ENCODE results near the gene TBC1D2. TPM values are rescaled to one million over a fixed set of nuclear protein-coding genes. Genes with fewer than 3 reads are reported as not detected.
A peak's percentile ranks its signal among the peaks of the same experiment; 100 is the strongest.

Gene TBC1D2
- total and polyA plus RNA-seq, 2 of the 13 experiments (the other 11 are each of a cell fraction or from before 2014, with no cell fraction given): 2.0 to 2.8 TPM

DNA sequence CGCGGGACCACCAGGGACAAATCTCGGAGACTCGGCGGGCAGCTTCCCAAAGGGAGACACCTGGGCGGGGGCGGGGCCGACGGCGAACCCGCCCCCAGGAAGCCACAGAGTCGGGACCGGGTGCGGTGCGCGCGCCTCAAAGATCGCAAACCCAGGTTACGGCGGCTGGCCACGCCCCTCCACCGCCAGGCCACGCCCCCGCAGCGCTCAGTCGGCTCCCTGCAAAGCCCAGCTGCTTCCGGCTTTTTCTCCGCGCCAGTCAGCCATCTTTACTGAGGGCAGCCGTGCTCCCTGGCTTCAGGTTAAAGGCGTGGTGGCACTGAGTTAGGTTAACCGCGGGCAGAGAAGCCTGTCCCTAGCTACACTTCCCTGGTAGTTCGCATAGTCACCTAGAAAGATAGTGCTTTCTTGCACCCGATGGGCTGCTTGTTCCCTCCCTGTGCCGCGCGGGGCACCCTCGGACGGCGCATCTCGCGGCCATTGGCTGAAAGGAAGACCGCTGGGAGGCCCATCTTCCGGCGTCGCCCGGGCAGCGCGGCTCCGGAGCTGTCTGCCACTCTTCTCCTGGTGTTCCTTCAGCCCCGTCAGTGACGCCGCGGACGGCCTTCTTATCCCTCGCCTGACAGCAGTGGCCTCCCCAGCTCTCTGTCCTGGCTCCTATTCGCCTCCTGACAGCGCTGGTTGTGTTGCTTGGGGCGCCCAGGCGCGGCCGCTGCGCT is at the start of gene TBC1D2 (continued):
- TF ChIP-seq, protein P1, sequence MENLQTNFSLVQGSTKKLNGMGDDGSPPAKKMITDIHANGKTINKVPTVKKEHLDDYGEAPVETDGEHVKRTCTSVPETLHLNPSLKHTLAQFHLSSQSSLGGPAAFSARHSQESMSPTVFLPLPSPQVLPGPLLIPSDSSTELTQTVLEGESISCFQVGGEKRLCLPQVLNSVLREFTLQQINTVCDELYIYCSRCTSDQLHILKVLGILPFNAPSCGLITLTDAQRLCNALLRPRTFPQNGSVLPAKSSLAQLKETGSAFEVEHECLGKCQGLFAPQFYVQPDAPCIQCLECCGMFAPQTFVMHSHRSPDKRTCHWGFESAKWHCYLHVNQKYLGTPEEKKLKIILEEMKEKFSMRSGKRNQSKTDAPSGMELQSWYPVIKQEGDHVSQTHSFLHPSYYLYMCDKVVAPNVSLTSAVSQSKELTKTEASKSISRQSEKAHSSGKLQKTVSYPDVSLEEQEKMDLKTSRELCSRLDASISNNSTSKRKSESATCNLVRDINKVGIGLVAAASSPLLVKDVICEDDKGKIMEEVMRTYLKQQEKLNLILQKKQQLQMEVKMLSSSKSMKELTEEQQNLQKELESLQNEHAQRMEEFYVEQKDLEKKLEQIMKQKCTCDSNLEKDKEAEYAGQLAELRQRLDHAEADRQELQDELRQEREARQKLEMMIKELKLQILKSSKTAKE (CRISPR knock-in tag; IDR thresholded peaks at IDR 0.05; ENCODE audit: borderline replicate concordance): no peak
- TF ChIP-seq CREB1 (IDR thresholded peaks at IDR 0.05) (peak; percentile 2; the same call in 1 of the 2 replicates), CREB1 (CRISPR knock-in tag; IDR thresholded peaks at IDR 0.05) (peak; percentile 68), ETV5 (CRISPR knock-in tag; IDR thresholded peaks at IDR 0.05; ENCODE audit: borderline replicate concordance) (peak; percentile 86), ZNF224 (CRISPR knock-in tag; IDR thresholded peaks at IDR 0.05) (peak; percentile 52; the same call in 1 of the 2 replicates), ZNF713 (CRISPR knock-in tag; IDR thresholded peaks at IDR 0.05) (no peak; the same call in 1 of the 2 replicates), SMYD3 (CRISPR knock-in tag; IDR thresholded peaks at IDR 0.05) (0 out of 2 replicates have a peak, but pooled peaks have one; percentile 17), CBX1 (IDR thresholded peaks at IDR 0.05; ENCODE audit: low read depth) (no peak), CENPT (CRISPR knock-in tag; IDR thresholded peaks at IDR 0.05; ENCODE audit: low read depth) (no peak), MTF1 (CRISPR knock-in tag; IDR thresholded peaks at IDR 0.05) (no peak; the same call in 1 of the 2 replicates), ISL2 (CRISPR knock-in tag; IDR thresholded peaks at IDR 0.05) (peak; percentile 32; the same call in 1 of the 2 replicates), NFYB (CRISPR knock-in tag; IDR thresholded peaks at IDR 0.05) (peak; percentile 92), EP300 (IDR thresholded peaks at IDR 0.05; ENCODE audit: low read depth in 2 of 2, low read length in 2 of 2) (peak in 1 of 2 experiments; percentile 11; a peak in 1 of 4 replicates), EP300 (CRISPR knock-in tag; IDR thresholded peaks at IDR 0.05; ENCODE audit: borderline replicate concordance) (no peak), ZNF552 (CRISPR knock-in tag; IDR thresholded peaks at IDR 0.05; ENCODE audit: borderline replicate concordance) (no peak), SMAD3 (CRISPR knock-in tag; IDR thresholded peaks at IDR 0.05) (no peak; the same call in 1 of the 2 replicates)
- TF ChIP-seq, protein P2, sequence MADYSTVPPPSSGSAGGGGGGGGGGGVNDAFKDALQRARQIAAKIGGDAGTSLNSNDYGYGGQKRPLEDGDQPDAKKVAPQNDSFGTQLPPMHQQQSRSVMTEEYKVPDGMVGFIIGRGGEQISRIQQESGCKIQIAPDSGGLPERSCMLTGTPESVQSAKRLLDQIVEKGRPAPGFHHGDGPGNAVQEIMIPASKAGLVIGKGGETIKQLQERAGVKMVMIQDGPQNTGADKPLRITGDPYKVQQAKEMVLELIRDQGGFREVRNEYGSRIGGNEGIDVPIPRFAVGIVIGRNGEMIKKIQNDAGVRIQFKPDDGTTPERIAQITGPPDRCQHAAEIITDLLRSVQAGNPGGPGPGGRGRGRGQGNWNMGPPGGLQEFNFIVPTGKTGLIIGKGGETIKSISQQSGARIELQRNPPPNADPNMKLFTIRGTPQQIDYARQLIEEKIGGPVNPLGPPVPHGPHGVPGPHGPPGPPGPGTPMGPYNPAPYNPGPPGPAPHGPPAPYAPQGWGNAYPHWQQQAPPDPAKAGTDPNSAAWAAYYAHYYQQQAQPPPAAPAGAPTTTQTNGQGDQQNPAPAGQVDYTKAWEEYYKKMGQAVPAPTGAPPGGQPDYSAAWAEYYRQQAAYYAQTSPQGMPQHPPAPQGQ (CRISPR knock-in tag; IDR thresholded peaks at IDR 0.05; ENCODE audit: borderline replicate concordance): peak; percentile 77; the same call in 1 of the 2 replicates
- TF ChIP-seq, protein P3, sequence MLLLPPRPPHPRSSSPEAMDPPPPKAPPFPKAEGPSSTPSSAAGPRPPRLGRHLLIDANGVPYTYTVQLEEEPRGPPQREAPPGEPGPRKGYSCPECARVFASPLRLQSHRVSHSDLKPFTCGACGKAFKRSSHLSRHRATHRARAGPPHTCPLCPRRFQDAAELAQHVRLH (CRISPR knock-in tag; IDR thresholded peaks at IDR 0.05; ENCODE audit: borderline replicate concordance, low read depth): no peak
- TF ChIP-seq, protein P4, sequence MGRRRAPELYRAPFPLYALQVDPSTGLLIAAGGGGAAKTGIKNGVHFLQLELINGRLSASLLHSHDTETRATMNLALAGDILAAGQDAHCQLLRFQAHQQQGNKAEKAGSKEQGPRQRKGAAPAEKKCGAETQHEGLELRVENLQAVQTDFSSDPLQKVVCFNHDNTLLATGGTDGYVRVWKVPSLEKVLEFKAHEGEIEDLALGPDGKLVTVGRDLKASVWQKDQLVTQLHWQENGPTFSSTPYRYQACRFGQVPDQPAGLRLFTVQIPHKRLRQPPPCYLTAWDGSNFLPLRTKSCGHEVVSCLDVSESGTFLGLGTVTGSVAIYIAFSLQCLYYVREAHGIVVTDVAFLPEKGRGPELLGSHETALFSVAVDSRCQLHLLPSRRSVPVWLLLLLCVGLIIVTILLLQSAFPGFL (CRISPR knock-in tag; IDR thresholded peaks at IDR 0.05): 0 out of 2 replicates have a peak, but pooled peaks have one; percentile 71

All from HepG2 (cell line).